Measurements from ENCODE around the gene CAMSAP2.

GRCh38 chr1:200787896-200788387 is 49.2 kb downstream of the CAMSAP2 start:
- TF ChIP-seq, protein P1, sequence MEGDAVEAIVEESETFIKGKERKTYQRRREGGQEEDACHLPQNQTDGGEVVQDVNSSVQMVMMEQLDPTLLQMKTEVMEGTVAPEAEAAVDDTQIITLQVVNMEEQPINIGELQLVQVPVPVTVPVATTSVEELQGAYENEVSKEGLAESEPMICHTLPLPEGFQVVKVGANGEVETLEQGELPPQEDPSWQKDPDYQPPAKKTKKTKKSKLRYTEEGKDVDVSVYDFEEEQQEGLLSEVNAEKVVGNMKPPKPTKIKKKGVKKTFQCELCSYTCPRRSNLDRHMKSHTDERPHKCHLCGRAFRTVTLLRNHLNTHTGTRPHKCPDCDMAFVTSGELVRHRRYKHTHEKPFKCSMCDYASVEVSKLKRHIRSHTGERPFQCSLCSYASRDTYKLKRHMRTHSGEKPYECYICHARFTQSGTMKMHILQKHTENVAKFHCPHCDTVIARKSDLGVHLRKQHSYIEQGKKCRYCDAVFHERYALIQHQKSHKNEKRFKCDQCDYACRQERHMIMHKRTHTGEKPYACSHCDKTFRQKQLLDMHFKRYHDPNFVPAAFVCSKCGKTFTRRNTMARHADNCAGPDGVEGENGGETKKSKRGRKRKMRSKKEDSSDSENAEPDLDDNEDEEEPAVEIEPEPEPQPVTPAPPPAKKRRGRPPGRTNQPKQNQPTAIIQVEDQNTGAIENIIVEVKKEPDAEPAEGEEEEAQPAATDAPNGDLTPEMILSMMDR (IDR thresholded peaks at IDR 0.05), result no peak
- TF ChIP-seq POLR2A (IDR thresholded peaks at IDR 0.05), result no peak
